Spleen (tissue), 11 donors: ENCODE results near the gene SALL4. TPM values are rescaled to one million over a fixed set of nuclear protein-coding genes. Genes with fewer than 3 reads are reported as not detected.

Source experiments
- DNase-seq: peaks from one replicate; pipeline ENCODE4 v3.0.0-alpha.2; 2020
- H3K27ac ChIP-seq, 8 donors: fragments of 200-600 bp; sonication (generic) in 7 of 8; 1 replicate in 4 of 8; 2 replicates in 4 of 8; pipeline versions ENCODE4 v1.5.0 to v1.8.0; 2016 to 2021; ENCODE audit warnings: inconsistent platforms in 4 of 8, mild to moderate bottlenecking in 4 of 8, moderate library complexity in 1 of 8
- H3K27me3 ChIP-seq, 7 donors: fragments of 200-600 bp; sonication (generic) in 6 of 7; replicated peaks in 1 of 7; 1 replicate in 4 of 7; 2 replicates in 3 of 7; pipeline versions ENCODE4 v1.5.0 to v1.8.0; 2016 to 2021; ENCODE audit warnings: inconsistent platforms in 3 of 7, mild to moderate bottlenecking in 1 of 7
- H3K36me3 ChIP-seq, 6 donors: fragments of 200-600 bp; sonication (generic) in 5 of 6; 1 replicate in 4 of 6; 2 replicates in 2 of 6; pipeline versions ENCODE4 v1.5.0 to v1.8.0; 2016 to 2021; ENCODE audit warnings: inconsistent platforms in 2 of 6
- H3K4me1 ChIP-seq, 6 donors: fragments of 200-600 bp; sonication (generic) in 5 of 6; 1 replicate in 3 of 6; 2 replicates in 3 of 6; pipeline versions ENCODE4 v1.5.0 to v1.8.0; 2016 to 2021; ENCODE audit warnings: inconsistent platforms in 3 of 6
- H3K4me3 ChIP-seq, 8 donors: fragments of 200-600 bp; sonication (generic) in 7 of 8; 1 replicate in 4 of 8; 2 replicates in 4 of 8; pipeline versions ENCODE4 v1.5.0 to v1.8.0; 2016 to 2021; ENCODE audit warnings: inconsistent platforms in 4 of 8, mild to moderate bottlenecking in 4 of 8, moderate library complexity in 2 of 8
- H3K9me3 ChIP-seq, 8 donors: fragments of 200-600 bp; sonication (generic) in 7 of 8; 1 replicate in 4 of 8; 2 replicates in 4 of 8; pipeline versions ENCODE4 v1.5.0 to v1.8.0; 2016 to 2021; ENCODE audit warnings: inconsistent platforms in 4 of 8
- CTCF ChIP-seq, 11 experiments: fragments of 200-600 bp in 7 of 11; fragments of 450-650 bp in 4 of 11; sonication (generic) in 4 of 11; IDR thresholded peaks in 8 of 11; conservative IDR thresholded peaks in 3 of 11; 1 replicate in 7 of 11; 2 replicates in 4 of 11; pipeline versions ENCODE4 v1.4.0 to v1.8.0; 2016 to 2021; ENCODE audit warnings: antibody characterized with exemption in 11 of 11, inconsistent platforms in 4 of 11, mild to moderate bottlenecking in 1 of 11
- POLR2A ChIP-seq, 3 donors: fragments of 450-650 bp; IDR thresholded peaks; one replicate each; pipeline ENCODE4 v1.5.1; 2017; ENCODE audit warnings: antibody characterized with exemption in 3 of 3, mild to moderate bottlenecking in 1 of 3
- POLR2AphosphoS5 ChIP-seq, 3 donors: sonication (generic); formaldehyde crosslinking; IDR thresholded peaks; one replicate each; pipeline ENCODE4 v1.5.1; 2017; ENCODE audit warnings: antibody characterized with exemption in 3 of 3
- WGBS, 5 donors: extraction: QIAGEN DNeasy Blood & Tissue Kit in 3 of 5; methylation state at CpG; one replicate each; pipeline versions ENCODE4 v1.1.5 to v1.1.7; 2013 to 2018; 5-methylcytosine and 5-hydroxymethylcytosine counted together
- intact Hi-C: fragments of 100-400 bp; cut with DNase I; formaldehyde crosslinking; loops from one replicate; pipeline ENCODE4 v1.15.0; 2023; ENCODE audit warnings: low total_unique reads
- polyA plus RNA-seq, 3 donors: library from polyadenylated mRNA; stranded (reverse); fragments of 200-250 nt; gene quantifications; one replicate each; pipeline ENCODE4 v1.2.1, GENCODE V29; 2013
- total RNA-seq, 7 donors: library from RNA; depleted of rRNA in 3 of 7; stranded (reverse); fragments of >200 nt in 3 of 7; fragmentation: NEBNext Ultra II Directional in 4 of 7; extraction: Animal tissue kit (Norgen Biotek cat#: 25700) in 4 of 7; gene quantifications; one replicate each; pipeline versions ENCODE4 v1.1.0 to v1.2.1, GENCODE V29; 2016 to 2021
- donor health status: healthy with polysubstance abuse.
- donor health status: DM: no; HTN: no; CAD: no; lungs with moderate emphysema.
- donor health status: DM: no; HTN: no; CAD: no.
- donor health status: Bipolar disorder and iron deficiency.
- donor health status: healthy.
- donor health status: DM: no; HTN: no; CAD: no.
- donor health status: DM: yes; HTN: yes; CAD: no.

The SALL4 gene
- total and polyA plus RNA-seq, 10 donors, result 0.06 to 2.3 (median 0.42) TPM

GRCh38 chr20:51800060-51800871 lies 2.1 kb downstream of the SALL4 start:
- peaks cover 7 to 31% (median 22%) of the 10 kb centered on the region in 6 donors for H3K4me1 ChIP-seq
- no peak overlapping the region for H3K27ac ChIP-seq
- no peaks in the 10 kb centered on the region for H3K9me3 ChIP-seq
- 1 to 4% (median 2%) methylated on average over 27 to 44 of the region's 44 CpGs for WGBS, 5 donors
- peaks cover 3 to 68% (median 41%) of the 10 kb centered on the region in 7 donors for H3K27me3 ChIP-seq
- DNase-seq, result peak; percentile 88
- peak overlapping the region; percentile 5 to 66 (median 38) for H3K4me3 ChIP-seq
- H3K36me3 ChIP-seq, result no peaks in the 10 kb centered on the region
- intact Hi-C loops, result no loop called here
- TF ChIP-seq CTCF (IDR thresholded peaks at IDR 0.05 in 8 of 11, conservative IDR thresholded peaks at IDR 0.05 in 3 of 11) (peak; percentile 5 to 81 (median 59)), POLR2A (IDR thresholded peaks at IDR 0.05) (no peak), POLR2AphosphoS5 (IDR thresholded peaks at IDR 0.05) (no peak)

GRCh38 chr20:51799401-51799860 lies 2.9 kb downstream of the SALL4 start:
- Histone ChIP-seq H3K27ac (no peak overlapping the region), H3K9me3 (no peaks in the 10 kb centered on the region), H3K4me1 (peaks cover 7 to 31% (median 22%) of the 10 kb centered on the region in 6 donors), H3K4me3 (no peak overlapping the region), H3K27me3 (peaks cover 3 to 68% (median 41%) of the 10 kb centered on the region in 7 donors), H3K36me3 (no peaks in the 10 kb centered on the region)
- 6 to 13% (median 9%) methylated on average over 10 of the region's 10 CpGs for WGBS, 5 donors
- DNase-seq, result no peak
- TF ChIP-seq POLR2AphosphoS5 (IDR thresholded peaks at IDR 0.05) (no peak), POLR2A (IDR thresholded peaks at IDR 0.05) (no peak), CTCF (IDR thresholded peaks at IDR 0.05 in 8 of 11, conservative IDR thresholded peaks at IDR 0.05 in 3 of 11) (no peak)
- intact Hi-C loops, result loop anchor here (5.0 kb wide), 1 partner anchor 283 kb away; no protein-coding TSS in a partner anchor

GRCh38 chr20:51797357-51798025 lies 4.8 kb downstream of the SALL4 start:
- DNase-seq, result no peak
- Histone ChIP-seq H3K27ac (no peak overlapping the region), H3K27me3 (peaks cover 3 to 64% (median 40%) of the 10 kb centered on the region in 7 donors), H3K4me1 (peaks cover 7 to 31% (median 22%) of the 10 kb centered on the region in 6 donors), H3K36me3 (no peaks in the 10 kb centered on the region), H3K9me3 (no peaks in the 10 kb centered on the region), H3K4me3 (no peak overlapping the region)
- TF ChIP-seq POLR2A (IDR thresholded peaks at IDR 0.05), result no peak
- TF ChIP-seq POLR2AphosphoS5 (IDR thresholded peaks at IDR 0.05), result no peak
- TF ChIP-seq CTCF (IDR thresholded peaks at IDR 0.05 in 8 of 11, conservative IDR thresholded peaks at IDR 0.05 in 3 of 11), result no peak
- intact Hi-C loops, result loop anchor here (5.0 kb wide), 1 partner anchor 285 kb away; no protein-coding TSS in a partner anchor
- 59 to 79% (median 71%) methylated on average over 3 of the region's 3 CpGs for WGBS, 5 donors
